CD4-positive, alpha-beta T cell (primary cell): Measurements from ENCODE around the gene IL24. TPM values are rescaled to one million over a fixed set of nuclear protein-coding genes. Genes with fewer than 3 reads are reported as not detected.

Experiments used
- ATAC-seq: fragments of 200-7000 bp; cut with Tn5 transposase; one replicate; pipeline ENCODE4 v1.10.0; 2022; ENCODE audit warnings: mild to moderate bottlenecking; ENCODE audit not compliant: poor library complexity
- CTCF ChIA-PET: fragments of 350-600 bp; sonication (Branson Sonifier 250); formaldehyde crosslinking; loops from one replicate; lab custom pipeline; 2021; ENCODE audit warnings: antibody characterized with exemption, inconsistent platforms; lab: Charles Lee
- POLR2A ChIA-PET: fragments of 350-600 bp; sonication (Branson Sonifier 250); formaldehyde crosslinking; loops from one replicate; lab custom pipeline; 2021; ENCODE audit warnings: antibody characterized with exemption, inconsistent platforms; lab: Charles Lee
- DNase-seq, 14 experiments: peaks; one replicate each; pipeline ENCODE4 v3.0.0-alpha.2; 2013 to 2020; ENCODE audit warnings: mixed read lengths in 2 of 14
- H3K27ac ChIP-seq, 2 donors: one replicate each; pipeline versions ENCODE4 v1.5.1 to v1.7.0; 2013; ENCODE audit warnings: low read length in 2 of 2, low read depth in 1 of 2, mild to moderate bottlenecking in 1 of 2
- H3K27me3 ChIP-seq, 2 experiments: 1 replicate in 1 of 2; 2 replicates in 1 of 2; pipeline versions ENCODE4 v1.6.1 to v1.7.0; 2013; ENCODE audit warnings: low read length in 2 of 2, control low read depth in 1 of 2, mild to moderate bottlenecking in 1 of 2, moderate library complexity in 1 of 2; ENCODE audit not compliant: insufficient read depth in 2 of 2, control insufficient read depth in 1 of 2
- H3K36me3 ChIP-seq: one replicate; pipeline ENCODE4 v1.6.1; 2013; ENCODE audit warnings: low read length, control low read depth; ENCODE audit not compliant: insufficient read depth
- H3K4me1 ChIP-seq: one replicate; pipeline ENCODE4 v1.6.1; 2013; ENCODE audit warnings: low read length, control low read depth; ENCODE audit not compliant: insufficient read depth
- H3K4me3 ChIP-seq: one replicate; pipeline ENCODE4 v1.5.1; 2013; ENCODE audit warnings: mild to moderate bottlenecking, low read length, moderate library complexity
- H3K9me3 ChIP-seq, 2 experiments: 1 replicate in 1 of 2; 2 replicates in 1 of 2; pipeline versions ENCODE4 v1.6.1 to v1.7.0; 2013; ENCODE audit warnings: low read length in 2 of 2, mild to moderate bottlenecking in 2 of 2, control low read depth in 1 of 2, moderate library complexity in 1 of 2; ENCODE audit not compliant: control insufficient read depth in 1 of 2, insufficient read depth in 1 of 2
- H3K27ac Mint-ChIP-seq: one replicate; pipeline ENCODE4 v1.8.0; 2020; ENCODE audit warnings: mixed read lengths
- H3K27me3 Mint-ChIP-seq: one replicate; pipeline ENCODE4 v1.8.0; 2021; ENCODE audit warnings: mixed read lengths
- H3K36me3 Mint-ChIP-seq: one replicate; pipeline ENCODE4 v1.8.0; 2021; ENCODE audit warnings: low read depth, mixed read lengths
- H3K4me1 Mint-ChIP-seq: one replicate; pipeline ENCODE4 v1.8.0; 2021; ENCODE audit warnings: low read depth, mixed read lengths
- H3K4me3 Mint-ChIP-seq: one replicate; pipeline ENCODE4 v1.8.0; 2020; ENCODE audit warnings: mild to moderate bottlenecking, mixed read lengths
- H3K9me3 Mint-ChIP-seq: one replicate; pipeline ENCODE4 v1.8.0; 2020; ENCODE audit warnings: mixed read lengths
- CTCF ChIP-seq: fragments of 200-600 bp; IDR thresholded peaks from one replicate; pipeline ENCODE4 v1.8.0; 2022; ENCODE audit warnings: antibody characterized with exemption, mild to moderate bottlenecking
- intact Hi-C, 2 experiments: fragments of 100-400 bp; cut with DNase I in 1 of 2; cut with micrococcal nuclease in 1 of 2; formaldehyde crosslinking; loops; one replicate each; pipeline versions ENCODE4 v1.15.1 to v1.9.0; 2023 to 2025; cut with DNase I, micrococcal nuclease
- total RNA-seq, 174 experiments: library from RNA in 2 of 174; stranded (reverse) in 2 of 174; gene quantifications; one replicate each; pipeline ENCODE4 v1.2.3 and lab custom pipeline; 2021 to 2026

IL24 gene
- total RNA-seq, 2 experiments from 2014 or later: not detected

- ATAC-seq (no peak), DNase-seq (no peak)
- ChIA-PET POLR2A (interaction anchor here (0.6 to 3.6 kb wide), 6 partner anchors 10 to 170 kb away, joined by 4 to 26 read pairs (median 6); partner anchors contain the start of gene FCMR), CTCF (interaction anchor here (0.7 kb wide), 1 partner anchor 532 kb away, joined by 3 read pairs; no protein-coding TSS in a partner anchor)
- Histone ChIP-seq H3K27ac (no peak overlapping the region), H3K36me3 (no peaks in the 10 kb centered on the region), H3K4me1 (peaks cover 34% of the 10 kb centered on the region), H3K4me3 (no peak overlapping the region), H3K9me3 (no peaks in the 10 kb centered on the region), H3K27me3 (no peaks in the 10 kb centered on the region)
- peaks cover 72% of the 10 kb centered on the region for H3K4me1 Mint-ChIP-seq
- intact Hi-C loops: no loop called here
- no peak for TF ChIP-seq CTCF
- no peaks in the 10 kb centered on the region for H3K27me3 Mint-ChIP-seq
- no peak overlapping the region for H3K4me3 Mint-ChIP-seq
- H3K9me3 Mint-ChIP-seq: no peaks in the 10 kb centered on the region
- peak overlapping the region; percentile 27 for H3K27ac Mint-ChIP-seq
- peaks cover 12% of the 10 kb centered on the region for H3K36me3 Mint-ChIP-seq
These were observed 982 bp upstream of the IL24 start for GRCh38 chr1:206896261-206896660.

DNA sequence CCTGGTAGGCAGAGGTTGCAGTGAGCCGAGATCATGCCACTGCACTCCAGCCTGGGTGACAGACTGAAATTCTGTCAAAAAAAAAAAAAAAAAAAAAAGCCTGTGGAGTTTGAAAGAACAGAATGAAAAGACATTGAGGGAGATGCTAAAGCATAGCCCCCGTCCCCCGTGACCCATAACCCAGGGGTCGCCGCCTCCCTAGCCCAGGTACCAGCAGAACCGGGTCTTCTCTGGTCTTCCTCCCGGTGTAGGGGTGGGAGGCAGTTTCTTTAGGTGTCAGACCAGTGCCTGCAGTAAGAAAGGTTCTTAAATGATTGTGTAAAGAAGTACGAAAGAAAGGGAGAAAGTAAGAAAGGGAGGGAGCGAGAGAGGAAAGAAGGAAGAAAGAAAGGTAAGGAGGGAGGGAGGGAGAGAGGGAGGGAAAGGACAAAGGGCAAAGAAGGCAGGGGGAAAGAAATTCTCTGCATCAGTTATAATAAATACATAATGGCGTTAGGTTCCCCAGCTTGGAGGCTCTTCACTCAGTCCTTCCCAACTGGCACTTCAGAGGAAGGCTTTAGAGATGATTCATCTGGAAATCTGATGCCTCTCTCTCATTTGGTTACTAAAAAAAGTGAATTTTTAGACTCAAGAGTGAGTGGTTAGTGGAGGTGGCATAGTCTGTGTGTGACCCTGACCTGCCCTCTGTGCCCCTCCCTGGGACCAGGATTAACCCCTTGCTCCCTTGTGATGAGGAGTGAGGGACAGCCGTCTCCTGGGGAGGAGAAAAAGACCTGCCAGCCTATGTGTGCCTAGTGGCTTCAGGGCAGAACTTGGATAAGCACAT is 1.1 kb downstream of the IL24 start:
- DNase-seq: no peak
- Histone ChIP-seq H3K27me3 (no peaks in the 10 kb centered on the region), H3K4me1 (peaks cover 32% of the 10 kb centered on the region), H3K4me3 (no peak overlapping the region), H3K9me3 (no peaks in the 10 kb centered on the region), H3K27ac (no peak overlapping the region), H3K36me3 (peaks cover 9% of the 10 kb centered on the region)
- Mint-ChIP-seq H3K27me3 (no peaks in the 10 kb centered on the region), H3K9me3 (no peaks in the 10 kb centered on the region), H3K27ac (peak overlapping the region; percentile 90), H3K4me1 (peaks cover 81% of the 10 kb centered on the region), H3K36me3 (peaks cover 32% of the 10 kb centered on the region), H3K4me3 (no peak overlapping the region)
- POLR2A ChIA-PET: interaction anchor here (0.5 to 13.4 kb wide), 7 partner anchors 8 to 172 kb away, joined by 3 to 384 read pairs (median 5); partner anchors contain the start of gene FCMR
- CTCF ChIA-PET: interaction anchor here (0.7 kb wide), 1 partner anchor 38 kb away, joined by 4 read pairs; no protein-coding TSS in a partner anchor
- no peak for ATAC-seq
- no peak for TF ChIP-seq CTCF
- intact Hi-C loops: no loop called here

GRCh38 chr1:206898915-206899431 is 1.7 kb downstream of the IL24 start:
- peaks cover 16% of the 10 kb centered on the region for H3K36me3 ChIP-seq
- intact Hi-C loops: no loop called here
- ChIA-PET CTCF (no interaction called here), POLR2A (interaction anchor here (0.5 to 13.4 kb wide), 10 partner anchors 9 to 89 kb away, joined by 3 to 384 read pairs (median 10); partner anchors contain the start of gene FCMR)
- H3K9me3 ChIP-seq: no peaks in the 10 kb centered on the region
- no peak overlapping the region for H3K27ac ChIP-seq
- Mint-ChIP-seq H3K27me3 (no peaks in the 10 kb centered on the region), H3K4me1 (peaks cover 83% of the 10 kb centered on the region), H3K9me3 (no peaks in the 10 kb centered on the region), H3K27ac (peak overlapping the region; percentile 90), H3K36me3 (peaks cover 39% of the 10 kb centered on the region), H3K4me3 (no peak overlapping the region)
- TF ChIP-seq CTCF: no peak
- H3K4me3 ChIP-seq: no peak overlapping the region
- peaks cover 32% of the 10 kb centered on the region for H3K4me1 ChIP-seq
- DNase-seq (no peak), ATAC-seq (no peak)
- no peaks in the 10 kb centered on the region for H3K27me3 ChIP-seq
